Thyroid gland (tissue), 4 donors: ENCODE results near the gene ROCK1.

Experiments
- CTCF ChIP-seq, 6 experiments: fragments of 200-600 bp in 3 of 6; fragments of 450-650 bp in 3 of 6; sonication (generic) in 3 of 6; IDR thresholded peaks; one replicate each; pipeline ENCODE4 v1.5.1; 2016 to 2019; ENCODE audit warnings: antibody characterized with exemption in 6 of 6, mild to moderate bottlenecking in 2 of 6, inconsistent platforms in 1 of 6, moderate library complexity in 1 of 6
- POLR2A ChIP-seq, 2 donors: fragments of 450-650 bp; IDR thresholded peaks; one replicate each; pipeline ENCODE4 v1.6.1; 2017; ENCODE audit warnings: antibody characterized with exemption in 2 of 2, mild to moderate bottlenecking in 2 of 2, moderate library complexity in 1 of 2

GRCh38 chr18:21117409-21118131 is 6.0 kb upstream of the ROCK1 start:
- TF ChIP-seq POLR2A (IDR thresholded peaks at IDR 0.05), result no peak
- no peak for TF ChIP-seq CTCF (IDR thresholded peaks at IDR 0.05)
